SU-DHL-6 (cell line): ENCODE results near the gene PODXL2.

Source experiments
- EZH2phosphoT487 ChIP-seq: fragments of 200-600 bp; sonication (generic), shearing (Covaris generic); conservative IDR thresholded peaks from 2 replicates; pipeline ENCODE4 v1.6.1; 2018; ENCODE audit warnings: mild to moderate bottlenecking, antibody characterized with exemption, low read length, moderate library complexity, mixed read lengths
- TF ChIP-seq, protein P1 (sequence below): fragments of 200-600 bp; sonication (generic); IDR thresholded peaks from one replicate; pipeline ENCODE4 v1.5.1; 2017; ENCODE audit warnings: antibody characterized with exemption, mild to moderate bottlenecking, low read length, moderate library complexity; ENCODE audit not compliant: insufficient read depth, poor library complexity, severe bottlenecking

GRCh38 chr3:127706785-127707351, 77.9 kb downstream of the PODXL2 start:
- TF ChIP-seq, protein P1, sequence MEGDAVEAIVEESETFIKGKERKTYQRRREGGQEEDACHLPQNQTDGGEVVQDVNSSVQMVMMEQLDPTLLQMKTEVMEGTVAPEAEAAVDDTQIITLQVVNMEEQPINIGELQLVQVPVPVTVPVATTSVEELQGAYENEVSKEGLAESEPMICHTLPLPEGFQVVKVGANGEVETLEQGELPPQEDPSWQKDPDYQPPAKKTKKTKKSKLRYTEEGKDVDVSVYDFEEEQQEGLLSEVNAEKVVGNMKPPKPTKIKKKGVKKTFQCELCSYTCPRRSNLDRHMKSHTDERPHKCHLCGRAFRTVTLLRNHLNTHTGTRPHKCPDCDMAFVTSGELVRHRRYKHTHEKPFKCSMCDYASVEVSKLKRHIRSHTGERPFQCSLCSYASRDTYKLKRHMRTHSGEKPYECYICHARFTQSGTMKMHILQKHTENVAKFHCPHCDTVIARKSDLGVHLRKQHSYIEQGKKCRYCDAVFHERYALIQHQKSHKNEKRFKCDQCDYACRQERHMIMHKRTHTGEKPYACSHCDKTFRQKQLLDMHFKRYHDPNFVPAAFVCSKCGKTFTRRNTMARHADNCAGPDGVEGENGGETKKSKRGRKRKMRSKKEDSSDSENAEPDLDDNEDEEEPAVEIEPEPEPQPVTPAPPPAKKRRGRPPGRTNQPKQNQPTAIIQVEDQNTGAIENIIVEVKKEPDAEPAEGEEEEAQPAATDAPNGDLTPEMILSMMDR: no peak
- no peak for TF ChIP-seq EZH2phosphoT487
